ENCODE data around the gene JPH2.

DNA sequence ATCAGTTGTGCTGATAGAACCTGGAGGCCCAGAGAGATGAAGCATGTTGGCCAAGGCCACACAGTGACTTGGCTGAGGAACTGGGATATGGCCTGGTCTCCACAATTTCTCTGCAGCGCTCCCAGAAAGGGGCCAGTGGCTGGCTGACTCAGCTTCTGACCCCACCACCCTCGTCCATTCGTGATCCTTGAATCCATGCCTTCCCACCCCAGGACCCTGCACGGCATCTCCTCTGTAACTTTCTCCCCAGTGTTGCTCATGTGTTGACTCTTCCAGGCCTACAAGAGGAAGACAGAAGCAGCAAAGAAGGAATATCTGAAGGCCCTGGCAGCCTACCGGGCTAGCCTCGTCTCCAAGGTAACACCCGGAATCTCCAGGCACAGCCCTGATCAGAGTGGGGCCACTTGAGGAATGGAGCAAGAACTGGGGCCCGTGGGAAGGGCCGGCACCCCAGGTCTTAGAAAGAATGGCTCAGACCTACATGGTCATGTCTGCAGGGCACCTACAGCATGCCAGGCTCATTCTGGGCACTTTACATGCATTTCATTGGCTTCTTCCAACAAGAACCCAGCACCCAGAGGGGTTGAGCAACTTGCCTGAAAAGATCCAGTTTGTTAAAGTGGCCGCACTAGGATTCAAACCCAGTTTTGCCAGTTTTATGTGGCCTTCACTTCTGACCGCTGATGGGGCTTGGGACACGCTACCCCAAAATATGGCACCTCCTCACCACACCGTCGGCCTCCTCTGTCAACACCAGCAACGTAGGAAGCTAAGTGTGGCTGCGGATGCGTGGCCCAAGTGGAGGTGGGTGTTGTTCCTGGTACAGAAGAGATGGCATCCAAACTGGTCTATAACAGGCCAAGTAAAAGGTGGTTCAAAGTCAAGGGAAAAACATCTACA lies 122.2 kb downstream of the JPH2 start:
- TF ChIP-seq, protein P1, sequence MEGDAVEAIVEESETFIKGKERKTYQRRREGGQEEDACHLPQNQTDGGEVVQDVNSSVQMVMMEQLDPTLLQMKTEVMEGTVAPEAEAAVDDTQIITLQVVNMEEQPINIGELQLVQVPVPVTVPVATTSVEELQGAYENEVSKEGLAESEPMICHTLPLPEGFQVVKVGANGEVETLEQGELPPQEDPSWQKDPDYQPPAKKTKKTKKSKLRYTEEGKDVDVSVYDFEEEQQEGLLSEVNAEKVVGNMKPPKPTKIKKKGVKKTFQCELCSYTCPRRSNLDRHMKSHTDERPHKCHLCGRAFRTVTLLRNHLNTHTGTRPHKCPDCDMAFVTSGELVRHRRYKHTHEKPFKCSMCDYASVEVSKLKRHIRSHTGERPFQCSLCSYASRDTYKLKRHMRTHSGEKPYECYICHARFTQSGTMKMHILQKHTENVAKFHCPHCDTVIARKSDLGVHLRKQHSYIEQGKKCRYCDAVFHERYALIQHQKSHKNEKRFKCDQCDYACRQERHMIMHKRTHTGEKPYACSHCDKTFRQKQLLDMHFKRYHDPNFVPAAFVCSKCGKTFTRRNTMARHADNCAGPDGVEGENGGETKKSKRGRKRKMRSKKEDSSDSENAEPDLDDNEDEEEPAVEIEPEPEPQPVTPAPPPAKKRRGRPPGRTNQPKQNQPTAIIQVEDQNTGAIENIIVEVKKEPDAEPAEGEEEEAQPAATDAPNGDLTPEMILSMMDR (IDR thresholded peaks at IDR 0.05; ENCODE audit: insufficient read depth, low read length, poor library complexity, severe bottlenecking), result no peak
- no peak for TF ChIP-seq EZH2phosphoT487 (conservative IDR thresholded peaks at IDR 0.05; ENCODE audit: low read length)

Measured in SU-DHL-6 (cell line).